Effector memory CD4-positive, alpha-beta T cell (primary cell): Measurements from ENCODE around the gene MROH8.
"Not testable (repeated sequence)": the region's sequence is repeated elsewhere in the genome, so short reads cannot be mapped to it uniquely, and the experiment has no call there.

Experiments used
- DNase-seq, 3 donors: peaks; one replicate each; pipeline ENCODE4 v3.0.0-alpha.2; 2020
- H3K27ac ChIP-seq: 2 replicates; pipeline ENCODE4 v1.7.0; 2013; ENCODE audit warnings: mild to moderate bottlenecking, low read length, moderate library complexity; ENCODE audit not compliant: insufficient read depth, poor library complexity, severe bottlenecking
- H3K27me3 ChIP-seq: replicated peaks from 2 replicates; pipeline ENCODE4 v1.7.0; 2013; ENCODE audit warnings: mild to moderate bottlenecking, low read length; ENCODE audit not compliant: insufficient read depth, control insufficient read depth, poor library complexity, severe bottlenecking
- H3K36me3 ChIP-seq: 2 replicates; pipeline ENCODE4 v1.7.0; 2013; ENCODE audit warnings: mild to moderate bottlenecking, low read length, moderate library complexity; ENCODE audit not compliant: control insufficient read depth, insufficient read depth
- H3K4me1 ChIP-seq: 2 replicates; pipeline ENCODE4 v1.7.0; 2013; ENCODE audit warnings: low read length, mild to moderate bottlenecking; ENCODE audit not compliant: control insufficient read depth, insufficient read depth, poor library complexity, severe bottlenecking
- H3K4me3 ChIP-seq: 2 replicates; pipeline ENCODE4 v1.7.0; 2013; ENCODE audit warnings: low read length, low read depth, mild to moderate bottlenecking; ENCODE audit not compliant: insufficient read depth, poor library complexity, severe bottlenecking
- H3K9me3 ChIP-seq: 2 replicates; pipeline ENCODE4 v1.7.0; 2013; ENCODE audit warnings: mild to moderate bottlenecking, low read length, moderate library complexity; ENCODE audit not compliant: control insufficient read depth

MROH8 gene

DNA sequence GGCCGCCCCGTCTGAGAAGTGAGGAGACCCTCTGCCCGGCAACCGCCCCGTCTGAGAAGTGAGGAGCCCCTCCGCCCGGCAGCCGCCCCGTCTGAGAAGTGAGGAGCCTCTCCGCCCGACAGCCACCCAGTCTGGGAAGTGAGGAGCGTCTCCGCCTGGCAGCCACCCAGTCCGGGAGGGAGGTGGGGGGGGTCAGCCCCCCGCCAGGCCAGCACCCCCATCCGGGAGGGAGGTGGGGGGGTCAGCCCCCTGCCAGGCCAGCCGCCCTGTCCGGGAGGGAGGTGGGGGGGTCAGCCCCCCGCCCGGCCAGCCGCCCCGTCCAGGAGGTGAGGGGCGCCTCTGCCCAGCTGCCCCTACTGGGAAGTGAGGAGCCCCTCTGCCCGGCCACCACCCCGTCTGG lies 109.8 kb downstream of the MROH8 start:
- not testable (repeated sequence) for H3K4me3 ChIP-seq, H3K27ac ChIP-seq, DNase-seq, H3K9me3 ChIP-seq, H3K27me3 ChIP-seq, H3K4me1 ChIP-seq
- H3K36me3 ChIP-seq = peaks cover 18% of the 10 kb centered on the region

GRCh38 chr20:37066168-37066567 lies 113.2 kb downstream of the MROH8 start:
- Histone ChIP-seq H3K27me3 (no peaks in the 10 kb centered on the region), H3K4me1 (peaks cover 2% of the 10 kb centered on the region), H3K36me3 (peaks cover 26% of the 10 kb centered on the region), H3K9me3 (no peaks in the 10 kb centered on the region), H3K27ac (no peak overlapping the region), H3K4me3 (no peak overlapping the region)
- DNase-seq = no peak

GRCh38 chr20:37055276-37055675 lies 124.1 kb downstream of the MROH8 start:
- no peak overlapping the region for H3K4me3 ChIP-seq
- no peak overlapping the region for H3K27ac ChIP-seq
- no peak for DNase-seq
- H3K36me3 ChIP-seq = peaks cover 18% of the 10 kb centered on the region
- H3K9me3 ChIP-seq = no peaks in the 10 kb centered on the region
- no peaks in the 10 kb centered on the region for H3K27me3 ChIP-seq
- no peaks in the 10 kb centered on the region for H3K4me1 ChIP-seq

GRCh38 chr20:37053230-37053950 lies 126.0 kb downstream of the MROH8 start:
- DNase-seq = no peak
- Histone ChIP-seq H3K36me3 (peaks cover 22% of the 10 kb centered on the region), H3K27ac (no peak overlapping the region), H3K27me3 (no peaks in the 10 kb centered on the region), H3K4me3 (no peak overlapping the region), H3K4me1 (no peaks in the 10 kb centered on the region), H3K9me3 (no peaks in the 10 kb centered on the region)
